GM18870 (cell line): ENCODE results near the gene CNN3.

Experiments used
- ATAC-seq: cut with Tn5 transposase; IDR thresholded peaks from one replicate; pipeline ENCODE4 v1.9.1; 2021; ENCODE audit warnings: moderate library complexity; ENCODE audit not compliant: unreplicated experiment

Gene CNN3

GRCh38 chr1:94858276-94858675 is 68.6 kb downstream of the CNN3 start:
- ATAC-seq: no peak

GRCh38 chr1:94856868-94857267 is 70.0 kb downstream of the CNN3 start:
- no peak for ATAC-seq

- no peak for ATAC-seq
These were observed 70.9 kb downstream of the CNN3 start for GRCh38 chr1:94856004-94856403.

GRCh38 chr1:94855307-94855700 is 71.6 kb downstream of the CNN3 start:
- ATAC-seq: no peak

- ATAC-seq: peak; percentile 99
These were observed 72.2 kb downstream of the CNN3 start for GRCh38 chr1:94854458-94855306.

GRCh38 chr1:94852788-94853187 is 74.1 kb downstream of the CNN3 start:
- ATAC-seq: no peak

- ATAC-seq: no peak
These were observed 75.3 kb downstream of the CNN3 start for GRCh38 chr1:94851571-94851970.
